Stimulated activated CD4-positive, alpha-beta T cell treated with anti-CD3 and anti-CD28 coated beads, TNF-alpha, amount 100 ng/mL, for 48 hours (primary cell): ENCODE measurements around the gene TNFSF13B.
"Not testable (repeated sequence)": the region's sequence is repeated elsewhere in the genome, so short reads cannot be mapped to it uniquely, and the experiment has no call there.

Source experiments
- DNase-seq, 3 donors: peaks; one replicate each; pipeline ENCODE4 v3.0.0-alpha.2; 2020; ENCODE audit warnings: low read depth in 3 of 3

TNFSF13B gene, protein sequence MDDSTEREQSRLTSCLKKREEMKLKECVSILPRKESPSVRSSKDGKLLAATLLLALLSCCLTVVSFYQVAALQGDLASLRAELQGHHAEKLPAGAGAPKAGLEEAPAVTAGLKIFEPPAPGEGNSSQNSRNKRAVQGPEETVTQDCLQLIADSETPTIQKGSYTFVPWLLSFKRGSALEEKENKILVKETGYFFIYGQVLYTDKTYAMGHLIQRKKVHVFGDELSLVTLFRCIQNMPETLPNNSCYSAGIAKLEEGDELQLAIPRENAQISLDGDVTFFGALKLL

DNA sequence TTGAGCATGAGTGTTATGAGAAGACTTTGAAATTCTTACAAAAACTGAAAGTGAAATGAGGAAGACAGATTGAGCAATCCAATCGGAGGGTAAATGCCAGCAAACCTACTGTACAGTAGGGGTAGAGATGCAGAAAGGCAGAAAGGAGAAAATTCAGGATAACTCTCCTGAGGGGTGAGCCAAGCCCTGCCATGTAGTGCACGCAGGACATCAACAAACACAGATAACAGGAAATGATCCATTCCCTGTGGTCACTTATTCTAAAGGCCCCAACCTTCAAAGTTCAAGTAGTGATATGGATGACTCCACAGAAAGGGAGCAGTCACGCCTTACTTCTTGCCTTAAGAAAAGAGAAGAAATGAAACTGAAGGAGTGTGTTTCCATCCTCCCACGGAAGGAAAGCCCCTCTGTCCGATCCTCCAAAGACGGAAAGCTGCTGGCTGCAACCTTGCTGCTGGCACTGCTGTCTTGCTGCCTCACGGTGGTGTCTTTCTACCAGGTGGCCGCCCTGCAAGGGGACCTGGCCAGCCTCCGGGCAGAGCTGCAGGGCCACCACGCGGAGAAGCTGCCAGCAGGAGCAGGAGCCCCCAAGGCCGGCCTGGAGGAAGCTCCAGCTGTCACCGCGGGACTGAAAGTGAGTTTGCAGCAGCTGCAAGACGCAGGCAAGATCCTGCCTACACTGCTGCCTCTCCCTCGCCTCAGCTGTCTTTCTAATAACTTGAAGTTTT lies at the start of gene TNFSF13B:
Gene TNFSF13B, plus strand, starts transcription at position 118 of the 728 bp plus-strand sequence. Its CDS starts 178 bp downstream, at position 296.
- DNase-seq = peak; percentile 11 to 37 (median 16)

DNA sequence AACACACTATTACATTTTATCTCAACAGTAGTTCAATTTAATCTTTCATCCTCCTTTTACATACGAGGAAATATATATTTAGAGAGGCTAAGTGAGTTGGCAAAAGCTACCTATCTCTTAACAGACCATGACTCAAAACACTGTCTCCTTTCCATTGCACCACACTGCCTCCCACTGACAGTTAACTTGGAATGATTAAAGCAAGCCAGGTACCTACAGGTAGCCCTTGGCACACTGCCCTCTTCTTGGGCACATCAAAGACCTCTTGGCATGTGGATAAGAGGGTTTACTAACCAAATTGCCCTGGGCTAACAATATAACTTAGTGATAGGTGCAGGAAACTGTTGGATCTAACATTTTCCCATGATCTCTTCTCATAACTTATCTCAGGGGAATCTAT lies 49.5 kb upstream of the TNFSF13B start:
- DNase-seq = no peak

DNA sequence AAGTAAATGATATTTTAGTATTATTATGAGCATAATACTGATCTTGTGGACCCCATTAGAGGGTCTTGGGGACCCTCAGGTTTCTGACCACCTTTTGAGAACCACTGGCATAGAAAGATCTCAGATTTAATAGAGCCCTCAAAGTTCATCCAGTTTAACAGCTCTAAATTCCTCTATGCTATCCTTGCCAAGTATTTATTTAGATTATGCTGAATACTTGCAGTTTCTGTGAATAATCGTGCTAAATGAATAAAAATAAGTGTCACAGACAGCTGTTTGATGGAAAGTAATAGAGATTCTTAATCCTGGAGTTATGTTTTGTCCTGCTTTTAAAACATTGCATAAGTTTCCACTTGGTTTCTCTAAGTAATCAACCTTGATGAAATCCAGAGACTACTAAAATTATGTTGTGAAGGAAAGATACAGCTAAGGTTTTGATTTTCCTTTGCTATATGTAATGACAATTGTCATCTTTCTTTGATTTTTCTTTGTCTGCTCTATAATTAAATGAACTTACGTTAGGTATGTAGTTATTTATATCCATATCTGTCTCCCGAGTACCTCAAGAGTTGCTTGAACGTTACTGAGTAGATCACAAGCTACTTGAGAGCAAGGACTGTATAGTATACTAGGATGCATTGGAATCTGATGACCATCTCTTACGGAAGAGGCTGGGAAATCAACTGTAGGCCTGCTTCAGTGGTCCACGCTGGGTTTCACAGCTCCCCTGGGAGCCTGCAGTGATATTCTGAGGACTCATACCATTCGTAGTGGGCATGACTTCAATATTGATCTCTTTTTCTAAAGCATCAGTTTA lies 45.6 kb upstream of the TNFSF13B start:
- no peak for DNase-seq

DNA sequence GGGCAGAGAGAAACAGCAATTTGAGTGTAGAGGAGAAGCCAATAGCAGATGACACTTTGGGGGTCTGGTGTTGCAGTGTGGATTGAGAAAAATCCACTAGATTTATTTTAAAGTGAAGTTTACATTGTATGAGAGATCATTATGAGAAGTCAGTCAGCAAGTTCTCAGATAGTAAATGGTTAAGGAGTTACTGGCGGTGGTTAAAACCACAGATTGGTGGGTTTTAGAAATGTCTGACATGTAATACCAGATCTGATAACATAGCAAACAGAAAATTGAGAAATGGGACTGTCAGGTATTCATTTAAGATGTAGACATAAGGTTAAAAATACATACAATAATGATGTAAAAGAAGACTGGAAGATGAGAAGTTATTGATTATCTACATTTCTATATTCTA lies 44.1 kb upstream of the TNFSF13B start:
- no peak for DNase-seq

DNA sequence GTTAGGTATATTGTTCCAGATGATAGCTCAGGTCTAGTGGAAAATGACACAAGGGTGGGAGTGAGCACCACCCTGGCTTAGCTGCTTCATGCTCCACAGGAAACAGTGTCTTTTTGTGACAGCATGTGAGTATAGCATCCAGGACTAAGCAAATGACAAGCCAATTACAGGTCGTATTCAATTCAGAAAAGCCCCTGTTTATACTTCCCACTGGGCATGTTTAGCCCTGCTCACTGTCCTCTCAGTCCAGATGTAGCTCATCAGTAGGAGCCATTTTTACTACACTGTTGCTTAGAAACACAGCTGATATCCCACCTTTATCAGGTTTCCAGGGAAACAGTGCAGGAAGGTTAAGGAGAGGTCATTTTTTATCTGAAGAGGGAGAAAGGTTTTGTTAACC lies 43.3 kb upstream of the TNFSF13B start:
- DNase-seq = no peak

DNA sequence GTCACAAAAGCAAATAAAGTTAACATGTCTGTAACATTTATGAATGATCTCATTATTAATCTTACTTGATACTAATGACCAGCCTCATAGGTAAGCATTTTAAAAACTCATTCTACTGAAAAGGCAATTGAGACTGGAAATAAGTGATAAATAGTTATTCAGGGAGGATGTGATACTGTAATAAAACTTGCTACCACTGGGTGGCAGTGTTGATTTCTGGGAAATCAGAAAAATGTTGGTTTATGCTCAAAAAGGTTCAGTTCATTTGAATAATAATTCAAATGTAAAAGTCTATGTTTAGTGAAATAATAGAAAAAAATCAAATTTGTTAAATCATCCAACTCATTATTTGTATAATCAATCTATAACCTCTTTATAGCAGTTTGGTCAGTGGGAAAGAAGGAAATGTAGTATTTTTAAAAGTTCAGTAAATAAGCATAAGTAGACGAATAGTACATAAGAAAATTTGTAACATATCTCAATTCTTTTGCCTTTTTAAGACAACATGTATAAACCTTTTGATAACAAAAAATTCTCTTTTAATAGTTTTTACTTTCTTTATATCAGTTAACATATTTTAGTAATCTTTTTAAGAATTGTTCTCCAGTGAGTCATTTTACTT lies 41.8 kb upstream of the TNFSF13B start:
- DNase-seq = no peak

DNA sequence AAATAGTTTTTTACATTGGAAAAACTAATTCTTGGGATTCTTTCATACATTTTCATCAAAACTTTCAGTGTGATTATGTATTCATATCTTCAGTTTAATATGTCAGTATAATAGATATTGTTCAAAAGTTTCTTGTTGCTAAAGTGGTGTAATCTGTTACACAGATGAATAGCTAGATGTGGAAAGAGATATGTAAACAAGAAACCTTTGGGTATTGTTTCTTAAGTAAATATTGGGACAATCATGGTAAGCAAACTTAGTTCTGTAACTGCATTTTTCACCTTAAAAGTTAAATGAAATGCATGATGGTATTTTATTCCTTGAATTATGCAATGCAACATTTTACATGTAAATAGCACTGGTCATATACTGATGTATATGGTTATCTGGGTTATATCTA lies 39.1 kb upstream of the TNFSF13B start:
- no peak for DNase-seq

DNA sequence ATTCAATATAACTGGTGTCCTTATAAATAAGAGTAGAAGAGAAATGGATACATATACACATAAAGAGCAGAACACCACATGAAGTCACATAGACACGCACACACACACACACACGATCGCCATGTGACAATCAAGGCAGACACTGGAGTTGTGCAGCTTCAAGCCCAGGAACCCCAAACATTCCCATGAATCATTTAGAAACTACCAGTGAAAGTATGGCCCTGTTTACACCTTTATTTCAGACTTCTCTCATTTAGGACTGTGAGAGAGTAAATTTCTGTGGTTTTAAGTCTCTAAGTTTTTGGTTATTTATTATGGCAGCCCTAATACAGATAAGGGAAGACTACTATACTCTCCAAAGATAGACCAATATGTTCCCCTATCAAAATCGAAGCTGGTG lies 20.4 kb upstream of the TNFSF13B start:
- DNase-seq = no peak

DNA sequence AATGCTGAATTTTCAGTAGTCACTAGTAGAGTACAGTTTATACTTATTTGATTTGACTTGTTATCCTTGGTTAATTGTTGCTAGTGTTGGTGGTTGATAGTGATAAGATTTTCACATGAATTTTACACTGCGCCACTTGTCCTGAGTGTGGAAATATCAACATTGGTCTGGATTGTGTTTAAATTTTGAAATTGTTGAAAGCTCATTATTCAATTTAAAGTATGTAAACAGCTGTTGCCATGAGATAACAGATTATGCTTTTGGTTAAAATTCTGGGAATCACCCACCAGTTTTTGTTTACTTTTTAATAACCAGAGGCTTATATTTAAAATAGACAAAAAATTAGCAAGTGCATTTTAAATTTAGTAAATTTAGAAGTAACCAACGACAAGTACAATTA lies 12.3 kb upstream of the TNFSF13B start:
- no peak for DNase-seq

DNA sequence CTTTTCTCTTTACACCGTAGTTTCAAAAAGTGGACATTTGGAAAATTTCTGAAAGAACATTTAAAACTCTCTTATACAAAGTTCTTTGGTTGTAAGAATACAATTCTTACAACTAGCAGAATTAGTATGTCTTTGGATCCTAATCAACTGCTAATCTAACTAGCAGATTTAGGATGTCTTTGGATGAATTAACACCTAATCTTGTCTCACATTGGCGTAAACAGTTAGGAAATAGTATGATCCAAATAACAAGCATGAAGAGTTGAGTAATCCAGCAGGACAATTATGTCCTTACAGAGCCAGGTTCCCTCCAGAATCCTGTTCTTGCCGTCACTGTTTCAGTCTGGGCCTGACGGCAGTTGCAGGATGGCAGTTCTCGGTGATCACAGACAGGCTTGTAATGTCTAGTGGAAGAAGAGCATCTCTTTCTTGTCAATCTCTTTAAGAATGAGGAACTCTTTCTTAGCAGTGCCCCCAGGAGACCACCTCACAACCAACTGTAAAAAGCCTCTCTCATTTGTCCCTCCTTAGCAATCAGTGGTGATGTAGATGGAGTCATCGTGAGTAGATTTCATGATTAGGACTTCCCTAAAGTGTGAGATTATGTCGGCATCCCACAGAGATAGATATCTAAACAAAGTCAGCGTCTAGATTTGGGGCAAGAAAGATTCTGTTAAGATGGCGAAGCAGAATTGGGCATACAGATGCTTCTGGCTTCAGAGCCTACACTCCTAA lies 5.7 kb upstream of the TNFSF13B start:
- DNase-seq = no peak

DNA sequence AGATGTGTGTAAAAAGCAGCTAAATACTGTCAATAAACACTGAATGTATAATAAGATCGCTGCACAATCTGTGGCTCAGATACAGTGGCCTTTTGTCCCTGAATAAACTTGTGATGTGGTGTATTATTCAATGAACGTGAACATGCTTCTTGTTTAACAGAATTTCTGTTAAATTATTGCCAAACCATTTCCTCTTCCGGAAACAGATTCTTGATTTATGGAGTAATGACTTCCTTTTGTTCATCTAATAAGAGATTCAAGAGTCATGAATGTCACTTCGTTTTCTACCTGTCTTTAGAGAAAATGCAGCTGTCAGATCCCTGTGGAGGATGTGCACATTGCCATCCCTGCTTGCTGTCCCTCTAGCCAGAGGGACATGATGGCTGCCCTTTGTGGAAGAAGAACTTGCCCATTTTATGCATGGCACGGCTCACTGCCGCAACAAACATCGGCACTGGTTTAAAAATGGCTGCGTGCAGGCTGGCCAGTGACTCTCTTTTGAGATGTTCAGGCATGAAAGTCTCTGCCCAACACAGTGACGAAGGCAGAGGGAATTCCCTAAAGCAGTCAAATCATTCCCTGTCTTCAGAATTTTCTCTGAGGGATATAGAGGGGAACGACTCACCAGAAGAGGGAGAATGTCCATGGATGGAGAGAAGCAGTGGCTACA lies 3.1 kb upstream of the TNFSF13B start:
- no peak for DNase-seq

DNA sequence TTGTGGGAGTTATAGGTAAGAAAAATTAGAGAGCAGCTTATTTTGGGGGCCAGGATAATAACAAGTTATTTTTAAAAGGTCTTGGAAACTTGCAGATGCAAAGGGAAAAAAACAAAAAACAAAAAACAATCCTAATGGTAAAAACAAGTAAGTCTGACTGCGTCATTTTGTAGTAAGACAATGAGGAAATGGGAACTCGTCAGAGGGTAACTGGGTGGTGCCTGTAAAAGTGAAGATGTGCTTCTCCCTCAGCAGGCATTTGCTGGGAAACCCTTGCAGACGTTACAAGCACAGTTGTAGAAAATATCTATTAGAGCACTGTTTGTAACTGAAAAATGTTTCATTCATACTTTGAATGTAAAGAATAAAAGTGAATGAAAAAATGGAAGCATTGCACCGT lies 2.2 kb upstream of the TNFSF13B start:
- DNase-seq = no peak

DNA sequence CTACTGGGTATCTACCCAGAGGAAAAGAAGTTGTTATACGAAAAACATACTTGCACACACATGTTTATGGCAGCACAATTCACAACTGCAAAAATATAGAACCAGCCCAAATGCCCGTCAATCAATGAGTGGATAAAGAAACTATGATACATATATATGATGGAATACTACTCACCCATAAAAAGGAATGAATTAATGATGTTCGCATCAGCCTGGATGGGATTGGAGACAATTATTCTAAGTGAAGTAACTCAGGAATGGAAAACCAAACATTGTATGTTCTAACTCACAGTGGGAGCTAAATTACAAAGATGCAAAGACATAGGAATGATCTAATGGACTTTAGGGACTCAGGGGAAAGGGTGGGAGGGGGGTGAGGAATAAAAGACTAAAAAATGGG lies 1.7 kb upstream of the TNFSF13B start:
- not testable (repeated sequence) for DNase-seq

DNA sequence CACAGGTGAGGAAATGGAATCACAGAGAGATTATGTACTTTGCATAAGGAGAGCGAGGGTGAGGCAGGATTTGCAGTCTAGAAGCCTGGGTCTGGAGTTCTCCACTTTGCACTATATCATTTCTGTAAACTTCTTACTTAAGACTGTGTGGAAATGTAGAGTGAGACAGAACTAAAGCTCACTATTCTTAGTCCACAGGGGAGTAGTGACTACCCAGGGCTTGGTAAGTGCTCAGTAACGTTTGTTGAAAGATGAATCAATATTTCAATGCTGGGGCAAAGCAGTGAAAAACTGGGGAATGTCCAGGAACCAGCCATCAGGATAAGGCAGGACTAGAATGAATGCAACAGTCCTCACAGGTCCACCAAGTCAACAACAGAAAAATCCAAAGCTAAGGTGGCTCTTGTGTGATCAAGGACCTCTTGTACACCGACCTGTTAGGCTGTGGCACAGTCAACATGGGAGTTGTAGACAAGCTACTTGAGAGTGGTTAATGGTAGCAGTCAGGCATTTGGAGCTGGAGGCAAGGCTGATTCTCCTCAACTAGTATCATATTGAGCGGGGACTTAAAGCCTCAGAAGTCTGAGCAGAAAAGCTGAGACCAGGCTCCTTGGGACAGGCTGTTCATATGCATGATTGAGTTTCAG lies 929 bp upstream of the TNFSF13B start:
- DNase-seq = no peak

DNA sequence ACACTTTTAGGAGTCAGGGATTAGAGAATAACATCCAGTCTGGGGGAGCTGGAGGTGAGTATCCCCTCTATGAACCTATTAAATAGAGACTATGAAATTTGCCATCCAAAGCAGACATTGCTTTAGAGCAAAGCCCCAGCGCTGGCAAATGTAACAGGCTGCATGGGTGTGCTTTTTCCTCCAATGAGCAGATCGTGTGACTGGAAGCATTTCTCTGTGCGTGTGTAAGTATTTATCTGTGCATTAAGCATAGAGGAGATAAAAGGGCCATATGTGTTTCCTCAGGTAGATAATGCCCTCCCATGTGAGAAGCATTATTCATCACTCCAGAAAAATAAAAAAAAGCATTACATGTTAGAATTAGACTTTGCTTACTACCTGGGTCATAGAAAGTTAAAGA lies 924 bp downstream of the TNFSF13B start:
- DNase-seq = no peak

DNA sequence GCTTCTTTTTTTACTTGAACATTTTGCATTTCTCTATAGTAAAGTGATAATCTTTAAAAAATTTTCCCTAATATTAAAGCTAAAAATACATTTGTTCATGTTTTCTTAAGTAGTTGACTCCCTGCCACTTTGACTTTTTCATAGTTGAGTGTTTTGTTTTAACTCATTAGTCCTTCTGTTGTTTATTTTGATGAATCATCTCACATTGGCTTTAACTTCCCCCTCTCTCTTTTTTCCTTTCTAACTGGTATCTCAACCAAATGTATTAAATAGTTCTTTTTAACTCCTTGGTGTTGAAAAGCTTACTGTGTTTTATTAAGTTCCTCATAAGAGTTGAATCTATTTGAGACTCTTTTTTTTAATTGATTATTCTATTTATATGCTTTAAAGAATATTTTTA lies 2.8 kb downstream of the TNFSF13B start:
- no peak for DNase-seq

DNA sequence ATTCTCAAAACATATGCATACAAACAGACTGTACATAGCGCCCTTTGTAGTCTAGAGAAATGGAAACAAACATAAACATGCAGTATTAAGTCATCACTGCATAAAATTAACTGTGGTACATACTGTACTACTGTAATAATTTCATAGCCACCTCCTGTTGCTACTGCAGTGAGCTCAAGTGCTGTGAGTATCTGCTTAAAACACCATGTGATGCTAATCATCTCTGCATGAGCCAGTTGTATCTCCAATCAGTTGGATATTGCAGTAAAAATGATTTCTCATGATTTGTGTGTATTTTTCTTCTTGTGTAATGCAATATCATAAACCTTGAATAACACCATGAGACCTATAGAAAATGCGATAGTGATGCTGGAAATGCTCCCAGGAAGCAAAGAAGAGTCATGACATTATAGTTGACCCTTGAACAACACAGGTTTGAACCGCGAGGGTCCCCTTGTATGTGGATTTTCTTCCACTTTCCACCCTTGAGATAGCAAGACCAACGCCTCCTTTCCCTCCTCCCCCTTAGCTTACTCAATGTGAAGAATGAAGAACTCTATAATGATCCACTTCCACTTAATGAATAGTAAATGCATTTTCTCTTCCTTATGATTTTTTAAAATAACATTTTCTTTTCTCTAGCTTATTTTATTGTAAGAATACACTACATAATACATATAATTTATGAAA lies 4.1 kb downstream of the TNFSF13B start:
- DNase-seq = no peak

DNA sequence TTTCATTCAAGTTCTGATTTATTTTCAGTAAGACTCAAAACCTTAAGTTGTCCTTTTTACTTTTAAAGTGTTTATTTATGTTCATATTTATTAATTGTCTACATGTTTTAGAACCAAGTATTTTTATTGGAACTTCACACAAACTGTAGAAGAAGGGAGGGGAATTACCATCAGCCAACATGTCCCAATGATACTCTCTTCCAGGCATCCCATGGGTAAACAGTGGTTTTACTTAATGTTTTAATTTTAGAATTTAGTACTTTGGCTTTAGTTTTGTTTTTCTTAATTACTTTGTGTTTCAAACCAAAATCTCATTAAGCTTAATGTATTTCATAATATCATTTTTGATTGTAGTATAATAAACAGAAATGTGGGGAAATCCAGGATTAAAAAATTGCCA lies 5.2 kb downstream of the TNFSF13B start:
- DNase-seq = no peak

DNA sequence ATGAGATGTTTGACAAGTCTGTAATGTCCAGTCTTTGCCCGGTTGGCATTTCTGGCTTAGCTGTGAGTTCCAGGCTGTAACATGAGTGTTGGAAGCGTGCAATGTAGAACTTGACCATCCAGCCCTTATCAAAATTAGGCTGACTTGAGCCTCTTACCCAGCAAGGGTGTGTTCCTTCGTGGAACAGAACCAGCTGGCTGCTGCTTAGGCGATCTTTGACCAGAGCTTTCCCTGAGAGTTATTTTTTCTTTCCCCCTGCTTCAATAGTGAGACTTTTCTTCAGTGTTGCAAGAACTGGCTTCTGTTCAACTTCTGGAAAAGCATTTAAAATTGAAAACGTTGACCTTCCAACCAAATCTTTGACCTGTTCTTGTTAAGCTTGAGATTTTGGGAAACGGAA lies 6.5 kb downstream of the TNFSF13B start:
- no peak for DNase-seq

DNA sequence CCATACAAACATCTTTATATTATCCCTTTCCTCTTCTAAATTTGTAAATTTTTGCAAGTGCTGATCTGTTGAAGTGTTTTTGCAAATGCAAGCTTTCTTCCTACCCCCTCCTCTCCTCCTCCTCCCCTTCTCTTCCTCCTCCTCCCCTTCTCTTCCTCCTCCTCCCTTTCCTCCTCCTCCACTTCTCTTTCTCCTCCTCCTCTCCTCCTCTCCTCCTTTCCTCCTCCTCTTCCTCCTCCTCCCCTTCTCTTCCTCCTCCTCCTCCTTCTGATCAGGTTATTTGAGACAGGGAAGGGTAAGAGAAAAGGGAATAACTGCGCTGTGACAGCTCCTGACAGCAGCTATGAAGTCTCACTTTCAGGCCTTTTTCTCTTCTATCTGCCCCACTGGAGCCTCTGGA lies 8.9 kb downstream of the TNFSF13B start:
- DNase-seq = no peak
